Heart right ventricle (tissue), 16 donors: ENCODE data around the gene TRAK1. TPM values are rescaled to one million over a fixed set of nuclear protein-coding genes. Genes with fewer than 3 reads are reported as not detected.

Experiments
- ATAC-seq, 8 donors: fragments of 200-7000 bp; cut with Tn5 transposase; one replicate each; pipeline ENCODE4 v1.9.1; 2020; ENCODE audit warnings: mild to moderate bottlenecking in 8 of 8, moderate library complexity in 8 of 8, moderate number of reproducible peaks in 1 of 8
- DNase-seq, 2 donors: peaks; one replicate each; pipeline ENCODE4 v3.0.0-alpha.2; 2020
- H3K27ac ChIP-seq, 10 donors: fragments of 200-600 bp; sonication (generic) in 2 of 10; one replicate each; pipeline versions ENCODE4 v1.5.0 to v1.8.0; 2020 to 2022; ENCODE audit warnings: mild to moderate bottlenecking in 3 of 10
- H3K27me3 ChIP-seq, 7 donors: fragments of 200-600 bp; one replicate each; pipeline ENCODE4 v1.8.0; 2021 to 2022; ENCODE audit warnings: mild to moderate bottlenecking in 2 of 7
- H3K36me3 ChIP-seq, 9 donors: fragments of 200-600 bp; sonication (generic) in 1 of 9; one replicate each; pipeline versions ENCODE4 v1.5.0 to v1.8.0; 2020 to 2022; ENCODE audit warnings: mild to moderate bottlenecking in 2 of 9
- H3K4me1 ChIP-seq, 9 donors: fragments of 200-600 bp; sonication (generic) in 1 of 9; one replicate each; pipeline versions ENCODE4 v1.5.0 to v1.8.0; 2020 to 2022; ENCODE audit warnings: mild to moderate bottlenecking in 4 of 9
- H3K4me3 ChIP-seq, 10 donors: fragments of 200-600 bp; sonication (generic) in 2 of 10; one replicate each; pipeline versions ENCODE4 v1.5.0 to v1.8.0; 2020 to 2022; ENCODE audit warnings: mild to moderate bottlenecking in 7 of 10, moderate library complexity in 2 of 10
- H3K9me3 ChIP-seq, 11 donors: fragments of 200-600 bp in 10 of 11; sonication (generic) in 2 of 11; one replicate each; pipeline versions ENCODE4 v1.5.0 to v1.8.0; 2013 to 2022; ENCODE audit warnings: mild to moderate bottlenecking in 2 of 11, control low read depth in 1 of 11, moderate library complexity in 1 of 11
- CTCF ChIP-seq, 9 donors: fragments of 200-600 bp; sonication (generic) in 2 of 9; IDR thresholded peaks; one replicate each; pipeline versions ENCODE4 v1.5.0 to v1.8.0; 2021 to 2022; ENCODE audit warnings: antibody characterized with exemption in 9 of 9, mild to moderate bottlenecking in 5 of 9, moderate library complexity in 1 of 9
- WGBS, 2 donors: extraction: QIAGEN DNeasy Blood & Tissue Kit; methylation state at CpG; one replicate each; pipeline ENCODE4 v1.1.7; 2013; ENCODE audit warnings: inconsistent platforms in 1 of 2; 5-methylcytosine and 5-hydroxymethylcytosine counted together
- intact Hi-C, 10 donors: fragments of 100-400 bp; cut with DNase I; formaldehyde crosslinking; loops; one replicate each; pipeline versions ENCODE4 v1.11.1 to v1.14.2; 2022
- polyA plus RNA-seq, 2 donors: library from polyadenylated mRNA; stranded (reverse); fragments of 200-250 nt; gene quantifications; one replicate each; pipeline ENCODE4 v1.2.3, GENCODE V29; 2013
- total RNA-seq, 10 donors: library from RNA; stranded (reverse); fragmentation: NEBNext Ultra II Directional in 3 of 10; extraction: Animal tissue kit (Norgen Biotek cat#: 25700) in 3 of 10; gene quantifications; one replicate each; pipeline versions ENCODE4 v1.2.1 to v1.2.4, GENCODE V29; 2021 to 2023
- donor health status: Arrhythmogenic right ventricular cardiomyopathy.
- donor health status: ischemic (EF 13 %, LVEDD 7.1; RV severe dilation, severe dysfunction).
- donor health status: healthy with polysubstance abuse.
- donor health status: DM: no; HTN: yes; CAD: no.
- donor health status: DM: no; HTN: no; CAD: no.
- donor health status: ischemic (EF 25% LVEDD 6.9; RV normal size, moderate dysfunction).
- donor health status: ischemic (EF 25% LVEDD 5.7; RV mildly dilated, moderate dysfunction).
- donor health status: healthy.
- donor health status: DM: yes; HTN: yes; CAD: no.
- donor health status: Ischemic cardiomyopathy.
- donor health status: ischemic (EF 35%, LVEDD 5.7; RV mildly dilated, moderate dysfunction).
- donor health status: nonischemic (EF 11% LVEDD 7.7; RV severe dilation, severe dysfunction).
- donor health status: DM: yes; HTN: yes; CAD: no.
- donor health status: PGD.
- donor health status: ischemic (EF 29% LVEDD 5.4; RV normal size, mild dysfunction).
- donor health status: nonischemic (EF 23%, LVEDD 6.1; RV moderate dilation, normal function).

Gene TRAK1
- total and polyA plus RNA-seq, 12 donors, result 35.5 to 423 (median 303) TPM

GRCh38 chr3:42062464-42062863 is 28.7 kb upstream of the TRAK1 start:
- Histone ChIP-seq H3K4me1 (peaks cover 19 to 100% (median 90%) of the 10 kb centered on the region in 9 donors), H3K27me3 (no peaks in the 10 kb centered on the region), H3K36me3 (no peaks in the 10 kb centered on the region), H3K27ac (peak overlapping the region; percentile 59 to 95 (median 90)), H3K9me3 (no peaks in the 10 kb centered on the region), H3K4me3 (peak overlapping the region in 3 of 10 donors; percentile 0 to 35 (median 26))
- ATAC-seq, result no peak
- TF ChIP-seq CTCF (IDR thresholded peaks at IDR 0.05), result no peak
- intact Hi-C loops, result loop anchor here in 8 of 10 donors (2.0 to 5.0 kb wide), 6 partner anchors 35 to 50 kb away; no protein-coding TSS in a partner anchor
- no peak for DNase-seq
- WGBS, 2 donors, result 97 to 98% methylated on average over 1 of the region's 1 CpG

GRCh38 chr3:42063888-42064287 is 27.3 kb upstream of the TRAK1 start:
- WGBS, 2 donors, result 69% methylated on average over 6 of the region's 6 CpGs
- no peak for TF ChIP-seq CTCF (IDR thresholded peaks at IDR 0.05)
- no peak for DNase-seq
- Histone ChIP-seq H3K27me3 (no peaks in the 10 kb centered on the region), H3K27ac (peak overlapping the region; percentile 59 to 95 (median 90)), H3K36me3 (no peaks in the 10 kb centered on the region), H3K9me3 (no peaks in the 10 kb centered on the region), H3K4me3 (no peak overlapping the region), H3K4me1 (peaks cover 22 to 100% (median 91%) of the 10 kb centered on the region in 9 donors)
- intact Hi-C loops, result loop anchor here in 8 of 10 donors (2.0 to 5.0 kb wide), 6 partner anchors 33 to 52 kb away; no protein-coding TSS in a partner anchor
- no peak for ATAC-seq

GRCh38 chr3:42066516-42067181 is 24.5 kb upstream of the TRAK1 start:
- H3K27me3 ChIP-seq, result no peaks in the 10 kb centered on the region
- H3K36me3 ChIP-seq, result no peaks in the 10 kb centered on the region
- no peak for TF ChIP-seq CTCF (IDR thresholded peaks at IDR 0.05)
- peak overlapping the region; percentile 82 to 95 (median 90) for H3K27ac ChIP-seq
- intact Hi-C loops, result loop anchor here in 2 of 10 donors (2.0 to 5.0 kb wide), 2 partner anchors 32 to 39 kb away; no protein-coding TSS in a partner anchor
- H3K9me3 ChIP-seq, result no peaks in the 10 kb centered on the region
- H3K4me3 ChIP-seq, result peak overlapping the region in 2 of 10 donors; percentile 14 to 17
- WGBS, 2 donors, result 22 to 25% methylated on average over 7 of the region's 7 CpGs
- ATAC-seq, result peak; percentile 11 to 66 (median 33)
- peak in 1 of 2 donors; percentile 73 for DNase-seq
- H3K4me1 ChIP-seq, result peaks cover 33 to 100% (median 91%) of the 10 kb centered on the region in 9 donors

GRCh38 chr3:42067326-42067725 is 23.8 kb upstream of the TRAK1 start:
- ATAC-seq, result peak in 7 of 8 donors; percentile 47 to 73 (median 64)
- no peaks in the 10 kb centered on the region for H3K27me3 ChIP-seq
- no peak for TF ChIP-seq CTCF (IDR thresholded peaks at IDR 0.05)
- DNase-seq, result peak in 1 of 2 donors; percentile 44
- H3K4me1 ChIP-seq, result peaks cover 35 to 100% (median 90%) of the 10 kb centered on the region in 9 donors
- H3K27ac ChIP-seq, result peak overlapping the region; percentile 82 to 95 (median 90)
- H3K36me3 ChIP-seq, result no peaks in the 10 kb centered on the region
- 3 to 13% methylated on average over 3 of the region's 3 CpGs for WGBS, 2 donors
- peak overlapping the region in 4 of 10 donors; percentile 10 to 18 (median 16) for H3K4me3 ChIP-seq
- intact Hi-C loops, result loop anchor here in 2 of 10 donors (2.0 to 5.0 kb wide), 2 partner anchors 31 to 40 kb away; no protein-coding TSS in a partner anchor
- no peaks in the 10 kb centered on the region for H3K9me3 ChIP-seq
